PC-3 (cell line): ENCODE measurements around the gene HAUS1. TPM values are rescaled to one million over a fixed set of nuclear protein-coding genes. Genes with fewer than 3 reads are reported as not detected.
A peak's percentile ranks its signal among the peaks of the same experiment; 100 is the strongest.

Source experiments
- ATAC-seq: fragments of 200-7000 bp; cut with Tn5 transposase; 2 replicates; pipeline ENCODE4 v1.9.1; 2020; ENCODE audit warnings: mild to moderate bottlenecking, moderate library complexity
- BruUV-seq: library from RNA; stranded (reverse); fragments of 400-500 nt; replicated peaks from 2 replicates; lab custom pipeline; 2021; lab: Mats Ljungman, UMichigan
- CTCF ChIA-PET: fragments of 300-600 bp; sonication (Branson Sonifier 250); formaldehyde crosslinking; loops from one replicate; lab custom pipeline; 2022; ENCODE audit warnings: antibody characterized with exemption; lab: Charles Lee
- POLR2A ChIA-PET: fragments of 300-600 bp; sonication (Branson Sonifier 250); formaldehyde crosslinking; loops from one replicate; lab custom pipeline; 2022; ENCODE audit warnings: antibody characterized with exemption; ENCODE audit not compliant: unreplicated experiment; lab: Charles Lee
- DNase-seq: peaks from one replicate; pipeline ENCODE4 v3.0.0-alpha.2; 2015
- H2AFZ ChIP-seq: fragments of 300-600 bp; sonication (generic); 2 replicates; pipeline ENCODE4 v1.6.0; 2016; ENCODE audit warnings: antibody characterized with exemption, low read length
- H3F3A ChIP-seq: fragments of 300-600 bp; sonication (generic); one replicate; pipeline ENCODE4 v1.6.0; 2017; ENCODE audit warnings: antibody characterized with exemption, low read length, control low read depth, mild to moderate bottlenecking; ENCODE audit not compliant: unreplicated experiment
- H3K27ac ChIP-seq: fragments of 300-600 bp; sonication (generic); 2 replicates; pipeline ENCODE4 v1.5.1; 2016; ENCODE audit warnings: mild to moderate bottlenecking, low read length
- H3K27me3 ChIP-seq: fragments of 300-600 bp; sonication (generic); 2 replicates; pipeline ENCODE4 v1.6.1; 2016; ENCODE audit warnings: low read length, mixed read lengths
- H3K36me3 ChIP-seq: fragments of 300-600 bp; sonication (generic); 2 replicates; pipeline ENCODE4 v1.6.1; 2016; ENCODE audit warnings: low read depth, mixed run types, low read length, mixed read lengths
- H3K4me1 ChIP-seq: fragments of 300-600 bp; sonication (generic); 2 replicates; pipeline ENCODE4 v1.5.1; 2016; ENCODE audit warnings: low read length; ENCODE audit not compliant: insufficient read depth
- H3K4me2 ChIP-seq: fragments of 300-600 bp; sonication (generic); 2 replicates; pipeline ENCODE4 v1.6.0; 2016; ENCODE audit warnings: low read length
- H3K4me3 ChIP-seq: fragments of 300-600 bp; sonication (generic); 2 replicates; pipeline ENCODE4 v1.5.1; 2016; ENCODE audit warnings: mild to moderate bottlenecking, low read length, mixed read lengths
- H3K79me2 ChIP-seq: fragments of 300-600 bp; sonication (generic); 2 replicates; pipeline ENCODE4 v1.6.1; 2017; ENCODE audit warnings: low read length, mixed read lengths
- H3K9ac ChIP-seq: fragments of 300-600 bp; sonication (generic); 2 replicates; pipeline ENCODE4 v1.6.0; 2016; ENCODE audit warnings: mild to moderate bottlenecking, low read length
- H3K9me2 ChIP-seq: fragments of 300-600 bp; sonication (generic); replicated peaks from 2 replicates; pipeline ENCODE4 v1.6.1; 2016; ENCODE audit warnings: mixed run types, low read length, mixed read lengths
- H3K9me3 ChIP-seq: fragments of 300-600 bp; sonication (generic); 2 replicates; pipeline ENCODE4 v1.6.1; 2016; ENCODE audit warnings: low read length, mixed read lengths
- H4K20me1 ChIP-seq: fragments of 300-600 bp; sonication (generic); 2 replicates; pipeline ENCODE4 v1.6.1; 2016; ENCODE audit warnings: low read length, mixed read lengths
- CTCF ChIP-seq: fragments of 300-600 bp; sonication (generic); conservative IDR thresholded peaks from 2 replicates; pipeline ENCODE4 v1.5.1; 2017; ENCODE audit warnings: antibody characterized with exemption, low read depth, mild to moderate bottlenecking, low read length
- EZH2 ChIP-seq: fragments of 300-600 bp; sonication (generic); IDR thresholded peaks from one replicate; pipeline ENCODE4 v1.6.1; 2017; ENCODE audit warnings: antibody characterized with exemption, mild to moderate bottlenecking, low read length; ENCODE audit not compliant: unreplicated experiment
- EZH2phosphoT487 ChIP-seq: fragments of 300-600 bp; sonication (generic); IDR thresholded peaks from 2 replicates; pipeline ENCODE4 v1.6.1; 2018; ENCODE audit warnings: mild to moderate bottlenecking, antibody characterized with exemption, low read length, borderline replicate concordance
- intact Hi-C: fragments of 100-400 bp; cut with micrococcal nuclease; formaldehyde crosslinking; loops from 2 replicates; pipeline ENCODE4 v1.9.0; 2023
- total RNA-seq: library from RNA; depleted of rRNA; stranded (reverse); fragments of >200 nt; gene quantifications from 2 replicates; pipeline ENCODE4 v1.2.3, GENCODE V29; 2014

HAUS1 gene
- total RNA-seq, 1 experiment from 2014 or later: 17.7 TPM

- TF ChIP-seq EZH2: no peak
- TF ChIP-seq EZH2phosphoT487: no peak
- TF ChIP-seq CTCF: no peak
- CTCF ChIA-PET: no interaction called here
- BruUV-seq: no TSS peak
- Histone ChIP-seq H3K9ac (no peak overlapping the region), H4K20me1 (no peaks in the 10 kb centered on the region), H3K27ac (no peak overlapping the region), H3K4me2 (no peak overlapping the region), H3K9me2 (no peaks in the 10 kb centered on the region), H3K4me1 (peaks cover 9% of the 10 kb centered on the region; the same call in 1 of the 2 replicates), H3K79me2 (no peaks in the 10 kb centered on the region), H3K4me3 (no peak overlapping the region), H2AFZ (no peak overlapping the region), H3K36me3 (no peaks in the 10 kb centered on the region), H3K9me3 (no peaks in the 10 kb centered on the region), H3K27me3 (no peaks in the 10 kb centered on the region), H3F3A (no peaks in the 10 kb centered on the region)
- ATAC-seq: no peak
- DNase-seq: no peak
- intact Hi-C loops: no loop called here
- POLR2A ChIA-PET: no interaction called here
Observed at GRCh38 chr18:46167971-46168370, 63.8 kb downstream of the HAUS1 start.

GRCh38 chr18:46169464-46169941 lies 65.3 kb downstream of the HAUS1 start:
- Histone ChIP-seq H3K4me1 (peaks cover 9% of the 10 kb centered on the region; the same call in 1 of the 2 replicates), H3K27ac (peak overlapping the region; percentile 56), H3K4me2 (no peak overlapping the region), H3K9ac (no peak overlapping the region), H3K9me2 (no peaks in the 10 kb centered on the region), H3K27me3 (no peaks in the 10 kb centered on the region), H3K4me3 (no peak overlapping the region), H3K36me3 (no peaks in the 10 kb centered on the region), H3F3A (no peaks in the 10 kb centered on the region), H2AFZ (peak overlapping the region; percentile 51; the same call in 1 of the 2 replicates), H4K20me1 (no peaks in the 10 kb centered on the region), H3K9me3 (no peaks in the 10 kb centered on the region), H3K79me2 (peaks cover 7% of the 10 kb centered on the region)
- no peak for TF ChIP-seq CTCF
- no peak for TF ChIP-seq EZH2phosphoT487
- no peak for TF ChIP-seq EZH2
- BruUV-seq: no TSS peak
- intact Hi-C loops: no loop called here
- ChIA-PET POLR2A (no interaction called here), CTCF (no interaction called here)
- ATAC-seq: peak; percentile 23
- peak; percentile 38 for DNase-seq

GRCh38 chr18:46171331-46171730 lies 67.1 kb downstream of the HAUS1 start:
- H3K4me2 ChIP-seq: no peak overlapping the region
- no TSS peak for BruUV-seq
- 0 out of 2 replicates have a peak, but pooled peaks cover 4% of the 10 kb centered on the region for H4K20me1 ChIP-seq
- H3K4me3 ChIP-seq: no peak overlapping the region
- no peak for TF ChIP-seq CTCF
- TF ChIP-seq EZH2: no peak
- TF ChIP-seq EZH2phosphoT487: no peak
- H3K9me2 ChIP-seq: no peaks in the 10 kb centered on the region
- no peaks in the 10 kb centered on the region for H3K27me3 ChIP-seq
- no peak overlapping the region for H3K9ac ChIP-seq
- CTCF ChIA-PET: no interaction called here
- H3K4me1 ChIP-seq: peaks cover 12% of the 10 kb centered on the region; the same call in 1 of the 2 replicates
- POLR2A ChIA-PET: no interaction called here
- H3K79me2 ChIP-seq: peaks cover 25% of the 10 kb centered on the region
- H3K27ac ChIP-seq: no peak overlapping the region
- H3F3A ChIP-seq: no peaks in the 10 kb centered on the region
- H3K9me3 ChIP-seq: no peaks in the 10 kb centered on the region
- intact Hi-C loops: loop anchor here (10.0 kb wide), 1 partner anchor 483 kb away; the partner anchor contains the start of gene LOXHD1
- no peaks in the 10 kb centered on the region for H3K36me3 ChIP-seq
- H2AFZ ChIP-seq: no peak overlapping the region
- ATAC-seq: no peak
- DNase-seq: peak; percentile 36
